Cerebellar nuclear complex (tissue), 1 donor: ENCODE measurements around the gene CCDC134.
"Not testable (repeated sequence)": the region's sequence is repeated elsewhere in the genome, so short reads cannot be mapped to it uniquely, and the experiment has no call there.

ENCODE experiments used
- DNase-seq, 2 experiments: peaks; one replicate each; lab custom pipeline; 2025; lab: John Stamatoyannopoulos, UW

Gene CCDC134

DNA sequence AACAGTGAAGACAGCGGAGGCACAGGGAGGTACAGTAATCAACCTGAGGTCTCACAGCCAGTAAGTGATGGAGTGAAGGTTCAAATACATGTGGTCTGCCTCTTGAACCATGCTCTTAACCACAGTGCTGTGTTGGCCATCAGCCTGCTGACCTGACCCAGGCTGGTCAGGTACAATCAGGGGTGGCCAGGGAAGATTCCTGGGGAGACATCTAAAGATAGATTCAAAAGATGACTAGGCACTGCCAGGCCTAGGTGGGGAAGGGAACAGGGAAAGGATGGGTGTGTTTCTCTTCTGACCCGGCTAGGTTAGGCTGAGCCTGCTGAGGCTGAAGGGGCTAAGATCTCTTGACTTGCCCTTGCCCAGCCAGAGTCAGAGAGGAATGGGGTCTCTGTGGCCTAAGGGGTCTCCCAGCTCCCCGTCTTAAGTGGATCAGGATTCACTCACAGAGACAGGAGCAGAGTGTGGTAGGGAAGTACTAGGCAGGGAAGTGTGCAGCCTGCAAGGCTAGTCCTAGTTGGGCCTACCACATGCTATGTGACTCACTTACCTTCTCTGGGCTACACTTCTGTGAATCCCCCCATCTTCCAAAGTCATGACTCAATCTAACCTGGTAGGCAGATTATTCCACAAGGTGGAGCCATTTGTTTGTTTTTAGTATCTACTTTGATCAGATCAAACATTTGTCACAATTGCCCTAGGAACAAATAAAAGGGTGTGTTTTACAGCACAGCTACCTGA is 22.0 kb downstream of the CCDC134 start:
- DNase-seq, result peak in 1 of 2 experiments; percentile 43

DNA sequence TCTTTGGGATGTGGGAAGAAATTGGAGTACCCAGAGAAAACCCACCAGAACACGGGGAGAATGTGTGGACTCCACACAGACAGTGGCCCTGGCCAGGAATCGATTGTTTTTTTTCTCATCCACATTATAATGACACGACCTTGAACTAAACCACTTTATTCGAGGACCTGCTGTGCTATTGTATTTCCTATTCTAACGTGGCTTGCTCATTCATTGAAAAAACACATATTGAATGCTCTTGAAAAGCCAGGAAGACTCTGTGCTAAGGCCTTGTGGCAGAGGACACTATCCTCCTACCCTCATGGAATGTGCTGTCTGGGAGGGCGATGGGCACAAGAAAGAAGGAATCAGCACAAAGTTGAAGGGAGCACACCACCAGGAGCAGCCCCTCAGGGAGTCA is 23.3 kb downstream of the CCDC134 start:
- DNase-seq, result no peak

DNA sequence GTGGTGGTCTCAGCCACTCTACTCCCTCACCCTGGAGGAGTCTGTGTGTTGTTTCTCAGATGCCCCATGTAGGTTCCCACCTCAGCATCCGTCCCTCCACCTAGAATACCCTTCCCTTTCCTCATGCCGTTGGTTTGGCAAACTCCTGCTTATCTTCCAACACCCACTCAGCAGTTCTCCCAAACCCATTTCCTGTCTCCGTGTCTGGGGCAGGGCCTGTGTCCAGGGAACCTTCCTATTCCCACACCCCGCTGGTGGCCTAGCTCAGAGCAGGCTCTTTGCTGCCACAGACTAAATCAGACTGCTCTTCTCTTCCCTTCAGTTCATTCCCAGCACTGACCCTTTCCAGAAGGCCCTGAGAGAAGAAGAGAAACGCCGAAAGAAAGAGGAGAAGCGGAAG is 24.9 kb downstream of the CCDC134 start:
- no peak for DNase-seq

DNA sequence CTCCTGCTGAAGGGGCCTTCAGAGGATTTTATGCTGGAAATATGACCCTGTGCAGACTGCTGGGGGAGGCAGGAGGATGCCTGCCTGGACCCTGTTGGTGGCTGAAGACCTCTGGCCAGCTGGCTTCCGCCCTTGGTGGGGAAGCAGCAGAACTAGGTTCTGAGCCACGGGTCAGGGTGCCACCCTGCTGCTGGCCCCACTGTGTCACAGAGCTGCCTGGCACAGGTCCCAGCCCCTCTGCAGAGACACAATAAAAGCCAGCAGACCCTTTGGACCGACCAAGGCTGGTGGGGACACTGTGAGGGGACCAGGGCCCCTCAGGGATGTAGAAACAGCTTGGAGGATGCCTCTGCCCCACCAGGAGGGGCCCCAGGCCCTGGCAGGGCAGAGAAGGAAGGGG is 25.5 kb downstream of the CCDC134 start:
- DNase-seq, result no peak

DNA sequence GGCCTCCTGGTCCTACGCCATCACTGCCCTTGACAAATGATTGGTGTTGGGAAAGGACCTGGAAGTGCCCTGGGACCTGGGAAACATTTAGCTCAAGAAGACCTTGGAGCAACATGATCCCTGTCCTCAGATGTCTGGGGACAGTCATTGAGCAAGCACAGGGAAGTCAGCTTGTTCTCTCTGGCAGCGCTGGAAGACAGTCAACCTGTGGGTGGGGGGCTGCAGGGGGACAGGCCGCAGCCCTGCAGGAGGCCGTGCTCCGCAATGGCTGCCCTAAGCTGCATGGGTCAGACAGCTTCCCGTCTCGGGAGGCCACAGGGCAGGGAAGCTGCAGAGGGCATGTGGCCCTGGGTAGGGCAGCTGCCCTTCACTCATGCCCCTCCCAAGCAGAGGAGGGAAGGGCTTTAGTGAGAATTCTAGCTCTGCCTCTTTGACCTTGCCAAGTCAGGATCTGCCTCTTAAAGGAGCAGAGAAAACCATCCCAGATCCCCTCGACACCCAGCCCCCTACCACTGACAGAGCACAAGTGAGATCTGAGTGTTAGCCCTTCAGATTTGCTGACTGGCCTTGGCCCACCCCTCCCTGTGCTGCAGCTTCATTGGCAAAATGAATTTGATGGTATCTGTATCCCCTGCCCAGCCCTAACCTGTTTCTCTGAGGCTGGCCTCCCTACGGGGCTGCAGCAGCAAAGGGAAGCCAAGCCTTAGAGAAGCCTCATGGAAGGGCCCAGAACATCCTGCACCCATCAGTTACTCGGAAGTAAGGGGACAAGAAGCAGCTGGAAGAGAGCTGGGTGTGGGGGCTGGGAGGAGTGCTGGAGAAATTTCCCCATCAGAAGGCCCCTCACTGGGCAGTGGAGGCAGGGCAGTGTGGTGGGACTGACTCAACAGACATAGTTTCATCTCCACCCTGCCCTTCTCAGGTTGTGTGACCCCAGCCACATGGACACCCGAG is 26.2 kb downstream of the CCDC134 start:
- no peak for DNase-seq

DNA sequence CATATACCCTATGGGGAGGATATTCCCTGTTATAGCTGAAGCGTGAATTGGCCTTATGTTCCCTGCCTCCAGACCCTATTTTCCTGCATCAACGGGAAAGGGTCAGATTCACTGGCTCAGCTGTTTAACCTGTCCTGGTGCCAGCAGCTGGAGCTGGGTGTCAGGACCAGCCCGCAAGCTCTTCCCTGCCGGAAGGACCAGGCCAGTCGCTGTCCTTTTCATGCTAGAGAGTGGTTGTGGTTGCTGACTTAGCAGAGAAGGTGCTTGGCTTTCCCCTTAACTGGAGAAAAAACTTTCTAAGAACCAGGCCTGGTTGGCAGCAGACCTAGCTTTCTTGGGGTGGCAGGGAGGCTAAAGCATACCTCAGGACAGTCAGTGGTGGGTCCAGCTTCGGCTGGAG is 27.2 kb downstream of the CCDC134 start:
- no peak for DNase-seq

DNA sequence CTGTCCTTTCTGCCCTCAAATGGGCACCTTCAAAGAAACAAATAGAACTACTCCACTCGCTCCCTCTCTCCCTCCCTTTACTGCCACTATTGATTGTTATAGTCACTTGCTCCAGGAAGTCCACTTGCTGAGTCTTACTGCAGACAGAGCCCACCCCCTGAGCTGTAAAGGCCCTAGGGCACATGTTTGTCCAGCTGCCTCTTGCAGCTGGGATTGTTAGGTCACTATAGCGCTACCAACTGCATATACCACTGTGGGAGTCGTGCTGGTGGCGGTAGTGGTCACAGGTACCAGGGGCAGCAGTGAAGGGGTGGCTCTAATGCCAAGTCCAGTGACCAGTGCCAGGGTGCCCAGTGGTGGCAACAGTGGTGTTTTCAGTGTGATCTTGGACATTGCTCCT is 28.0 kb downstream of the CCDC134 start:
- DNase-seq, result no peak

DNA sequence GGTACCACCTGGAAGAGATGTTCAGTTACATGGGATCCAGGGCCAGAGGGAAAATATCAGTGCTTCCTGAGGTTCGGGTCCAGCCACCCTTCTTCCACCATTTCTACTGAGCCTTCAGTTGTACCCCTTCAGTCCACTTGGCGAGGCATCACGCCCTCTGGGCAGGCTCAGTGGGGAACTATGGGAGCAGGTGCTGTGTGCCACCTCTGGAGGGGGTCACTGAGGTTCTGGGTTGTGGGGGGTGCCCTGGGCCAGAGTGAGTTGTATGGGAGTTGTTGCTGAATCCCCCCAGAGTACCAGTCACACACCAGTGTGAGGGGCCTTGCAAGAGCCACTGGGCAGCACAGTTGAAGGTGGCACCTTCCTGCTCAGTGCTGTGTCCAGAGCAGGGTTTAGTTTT is 29.7 kb downstream of the CCDC134 start:
- no peak for DNase-seq

DNA sequence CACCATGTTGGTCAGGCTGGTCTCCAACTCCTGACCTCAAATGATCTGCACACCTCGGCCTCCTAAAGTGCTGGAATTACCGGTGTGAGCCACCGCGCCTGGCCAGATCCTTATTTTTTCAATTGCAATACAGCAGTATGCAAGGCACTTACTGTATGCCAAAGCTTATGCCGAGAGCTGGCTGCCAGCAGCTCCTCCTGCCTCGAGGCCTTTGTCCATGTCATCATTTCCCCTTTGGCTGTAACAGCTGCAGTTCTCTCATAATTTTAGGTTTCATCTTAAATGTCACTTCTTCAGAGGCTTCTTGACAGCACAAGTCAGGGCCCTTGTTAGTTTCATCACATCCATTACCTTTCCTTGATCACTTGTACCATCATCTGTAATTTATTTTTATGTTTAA is 30.9 kb downstream of the CCDC134 start:
- DNase-seq, result no peak

DNA sequence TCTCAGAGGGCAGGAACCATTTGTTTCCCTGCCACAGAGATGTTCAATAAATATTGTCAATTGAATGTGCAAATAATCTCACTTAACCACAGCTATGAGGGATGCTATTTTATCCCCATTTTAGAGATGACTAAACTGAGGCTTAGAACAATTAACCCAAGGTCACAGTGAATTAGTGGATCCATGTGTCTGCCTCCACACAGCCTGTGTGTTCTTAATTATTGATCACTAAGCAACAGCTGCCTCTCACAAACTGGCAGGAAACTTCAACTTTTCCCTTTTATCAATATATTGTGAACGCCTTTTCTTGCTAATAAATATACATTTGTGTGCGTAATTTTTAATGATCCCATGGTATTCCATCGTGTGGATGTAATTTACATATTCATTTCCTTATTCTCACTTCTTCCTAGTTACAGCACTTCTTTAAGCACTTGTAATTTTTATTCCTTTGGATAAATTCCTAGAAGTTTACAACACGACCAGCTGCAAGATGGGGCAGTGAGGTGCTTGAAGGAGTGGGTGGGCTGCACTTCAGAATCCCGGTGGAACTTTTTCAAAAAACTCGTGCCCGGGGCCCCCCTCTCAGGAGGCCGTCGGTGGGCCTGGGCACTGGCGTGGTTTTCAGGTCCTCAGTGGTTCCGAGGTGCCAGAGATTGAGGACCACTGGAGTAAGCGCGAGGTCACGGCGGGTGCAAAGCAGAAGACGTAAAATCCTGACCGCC is 31.5 kb downstream of the CCDC134 start:
- DNase-seq, result no peak

DNA sequence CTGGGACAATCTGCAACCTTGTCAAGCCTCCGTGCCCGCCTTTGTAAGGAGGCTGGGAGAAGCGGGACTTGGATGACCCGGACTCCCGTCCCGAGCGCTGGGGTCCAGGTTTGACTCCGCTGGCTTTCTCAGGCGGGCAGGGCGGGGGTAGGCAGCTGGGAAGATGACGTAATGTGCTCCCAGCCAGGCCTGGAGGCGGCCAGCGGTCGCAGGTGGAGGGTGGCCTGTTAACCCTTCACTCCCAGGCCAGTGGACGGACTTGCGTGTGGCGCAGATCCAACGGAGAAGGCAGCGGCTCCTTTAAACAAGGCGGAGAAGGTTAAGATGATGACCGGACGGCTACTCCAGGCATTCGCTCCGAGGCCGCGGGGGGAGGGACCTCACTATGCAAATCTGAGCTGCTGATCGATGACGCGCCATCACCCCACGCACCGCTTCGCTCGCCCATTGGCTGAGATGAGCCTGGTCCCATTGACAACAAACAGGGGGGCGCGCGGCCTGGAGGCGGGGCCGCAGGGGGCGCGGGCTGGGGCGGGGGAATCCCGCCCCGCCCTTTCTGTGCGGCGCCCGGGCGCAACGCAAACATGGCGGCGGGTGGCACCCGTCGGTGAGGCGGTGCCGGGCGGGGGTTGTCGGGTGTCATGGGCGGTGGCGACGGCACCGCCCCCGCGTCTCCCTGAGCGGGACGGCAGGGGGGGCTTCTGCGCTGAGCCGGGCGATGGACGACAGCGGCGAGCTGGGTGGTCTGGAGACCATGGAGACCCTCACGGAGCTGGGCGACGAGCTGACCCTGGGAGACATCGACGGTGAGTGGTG is 32.3 kb downstream of the CCDC134 start, which contains the start of gene SREBF2:
Gene SREBF2, plus strand, starts transcription at position 553 of the 816 bp plus-strand sequence. Its CDS starts 166 bp downstream, at position 719.
- DNase-seq, result peak; percentile 94 to 98

DNA sequence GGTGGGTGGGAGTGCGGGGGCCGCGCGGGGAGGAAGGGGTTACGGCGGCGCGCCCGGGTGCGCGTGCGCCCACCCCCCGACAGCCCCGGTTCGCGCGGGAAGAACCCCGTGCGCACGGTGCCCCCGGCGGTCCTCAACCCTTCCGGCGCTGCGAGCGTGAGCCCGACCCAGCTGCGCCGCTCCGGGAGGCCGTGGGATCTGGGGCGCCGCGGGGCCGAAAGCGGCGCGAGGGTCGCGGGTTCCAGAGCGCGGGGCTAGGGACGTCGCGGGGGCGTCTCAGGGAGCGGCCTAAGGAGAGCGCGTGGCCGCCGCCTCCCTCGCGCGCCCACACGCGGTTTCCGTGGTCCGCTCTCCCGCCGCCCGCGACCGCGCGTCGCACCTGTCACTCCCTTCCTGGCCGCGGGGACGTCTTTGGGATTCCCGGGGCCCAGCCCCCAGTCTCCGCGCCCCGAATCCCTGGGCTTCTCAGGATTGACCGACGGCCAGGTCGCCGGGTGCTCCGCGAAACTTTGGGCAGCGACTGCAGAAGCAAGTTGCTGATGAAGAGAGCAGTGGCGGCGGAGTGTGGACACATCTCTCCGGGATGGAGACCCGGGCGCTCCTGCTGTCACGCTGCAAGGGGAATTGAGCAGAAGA is 33.0 kb downstream of the CCDC134 start:
- DNase-seq, result no peak

DNA sequence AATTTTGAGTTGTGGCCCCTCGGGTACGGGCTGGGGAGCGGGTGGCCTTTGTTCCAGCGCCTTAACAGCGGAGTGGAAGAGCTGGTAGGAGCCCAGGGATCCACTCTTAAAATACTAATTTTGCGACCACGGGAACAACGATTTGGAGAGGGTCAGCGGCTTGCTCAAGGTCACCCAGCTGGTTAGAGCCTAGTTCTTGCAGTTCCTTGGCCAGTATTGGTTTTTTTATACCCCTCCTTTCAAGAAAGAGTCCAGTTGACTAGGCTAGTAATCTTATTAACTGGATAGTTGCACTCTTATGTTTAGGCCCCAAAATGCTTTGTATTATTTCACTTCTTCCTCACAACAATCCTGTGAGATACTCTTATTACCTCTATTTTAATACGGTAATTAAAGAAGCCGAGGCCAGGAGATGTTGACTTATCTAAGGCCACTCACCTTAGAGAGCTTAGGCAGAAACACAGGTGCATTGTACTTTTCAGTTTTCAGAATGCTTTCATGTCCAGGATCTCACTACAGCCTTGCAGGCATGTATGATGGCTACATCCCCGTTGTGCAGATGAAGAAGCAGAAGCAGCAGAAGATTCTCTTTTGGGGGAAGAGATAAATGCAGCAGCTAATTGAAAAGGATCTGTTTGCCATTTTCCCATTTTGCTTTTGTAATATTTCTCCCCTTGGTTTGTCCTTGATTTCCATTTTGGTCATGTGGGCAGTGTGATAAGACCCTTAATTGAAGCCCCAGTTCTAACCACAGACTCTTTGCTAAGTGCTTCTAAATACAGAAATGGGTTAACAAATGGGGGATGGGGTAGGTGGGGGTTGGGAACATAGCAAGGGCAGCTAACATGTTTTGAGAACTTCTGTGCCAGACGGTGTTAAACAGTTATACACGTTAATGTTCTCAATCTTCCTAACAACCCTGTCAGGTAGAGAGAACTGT is 33.8 kb downstream of the CCDC134 start:
- no peak for DNase-seq

DNA sequence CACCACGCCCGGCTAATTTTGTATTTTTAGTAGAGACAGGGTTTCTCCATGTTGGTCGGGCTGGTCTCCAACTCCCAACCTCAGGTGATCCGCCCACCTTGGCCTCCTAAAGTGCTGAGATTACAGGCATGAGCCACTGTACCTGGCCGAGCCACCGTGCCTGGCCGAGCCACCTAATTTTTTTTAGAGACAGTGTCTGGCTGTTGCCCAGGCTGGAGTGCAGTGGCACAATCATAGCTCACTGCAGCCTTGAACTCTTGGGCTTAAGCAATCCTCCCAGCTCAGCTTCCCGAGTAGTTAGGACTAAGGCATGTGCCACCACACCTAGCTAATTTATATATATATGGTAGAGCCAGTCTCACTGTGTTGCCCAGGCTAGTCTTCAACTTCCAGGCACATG is 35.0 kb downstream of the CCDC134 start:
- not testable (repeated sequence) for DNase-seq

DNA sequence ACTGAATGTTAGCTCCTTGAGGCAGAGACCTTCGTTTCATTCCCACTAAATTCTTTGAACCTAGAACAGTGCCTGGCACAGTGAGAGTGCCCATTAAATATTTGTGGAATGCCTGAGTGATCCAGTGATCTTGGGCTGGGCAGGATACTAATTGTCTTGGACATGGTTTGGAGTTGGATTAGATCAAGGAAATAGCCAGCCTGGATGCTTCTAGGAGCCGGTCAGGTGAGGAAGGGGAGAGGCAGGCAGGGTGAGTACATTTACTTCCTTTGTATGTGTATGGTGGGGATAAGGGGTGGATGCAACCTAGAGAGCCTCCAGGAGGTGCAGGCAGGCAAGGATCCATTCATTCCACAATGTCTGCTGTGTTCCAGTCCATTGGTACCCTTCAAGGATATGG is 36.1 kb downstream of the CCDC134 start:
- no peak for DNase-seq

DNA sequence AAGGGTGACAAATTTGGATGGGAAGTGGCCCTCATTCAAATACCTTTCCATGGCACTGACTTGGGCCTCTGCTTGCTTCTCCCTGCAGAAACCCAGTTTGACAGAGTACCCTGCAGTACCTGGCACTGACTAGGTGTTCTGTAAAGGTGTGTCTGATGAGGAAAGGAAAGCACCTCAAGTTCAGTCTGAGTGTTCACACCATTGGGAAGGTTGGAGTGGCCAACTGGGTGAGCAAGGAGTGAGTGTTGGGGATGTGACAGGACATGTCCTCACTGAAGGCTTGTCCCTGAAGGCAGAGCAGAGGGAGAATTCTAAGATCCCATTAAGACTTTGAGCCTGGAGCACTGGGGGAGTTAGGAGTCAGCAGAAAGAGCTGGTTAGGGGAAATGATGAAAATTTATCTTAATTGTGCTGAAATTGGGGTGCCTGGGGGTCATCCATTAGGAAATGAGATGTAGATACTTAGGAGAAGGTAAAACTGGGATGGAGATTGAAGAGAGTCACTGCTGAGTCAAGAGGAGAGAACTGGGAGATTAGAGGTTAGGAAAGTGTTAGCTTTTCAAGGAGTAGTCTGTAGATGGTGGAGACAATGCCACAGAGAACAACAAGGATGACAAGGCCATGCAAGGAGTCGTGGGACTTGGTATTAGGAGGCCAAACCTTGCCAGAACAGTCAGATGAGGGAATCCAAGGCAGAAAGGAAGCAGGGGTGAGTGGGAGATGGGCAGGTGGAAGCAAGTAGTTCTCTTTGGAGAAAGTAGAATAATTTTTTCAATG is 38.6 kb downstream of the CCDC134 start:
- DNase-seq, result no peak

DNA sequence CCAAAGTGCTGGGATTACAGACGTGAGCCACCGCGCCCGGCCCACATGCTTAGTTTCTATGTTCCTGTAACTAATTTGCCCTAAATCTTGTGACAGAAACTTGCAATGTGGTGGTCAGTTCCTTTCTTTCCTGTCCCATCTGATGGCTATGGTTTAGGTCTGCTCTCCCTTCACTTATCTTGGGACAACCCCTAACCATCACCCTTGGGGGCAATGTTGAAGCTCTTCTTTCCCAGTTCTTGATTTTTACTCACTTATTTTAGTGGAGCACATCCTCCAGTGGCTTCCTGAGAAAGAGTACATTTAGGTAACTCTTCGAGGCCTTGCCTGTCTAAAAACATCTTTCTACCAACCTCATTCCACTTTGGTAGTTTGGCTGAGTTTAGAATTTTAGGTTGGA is 39.7 kb downstream of the CCDC134 start:
- no peak for DNase-seq

DNA sequence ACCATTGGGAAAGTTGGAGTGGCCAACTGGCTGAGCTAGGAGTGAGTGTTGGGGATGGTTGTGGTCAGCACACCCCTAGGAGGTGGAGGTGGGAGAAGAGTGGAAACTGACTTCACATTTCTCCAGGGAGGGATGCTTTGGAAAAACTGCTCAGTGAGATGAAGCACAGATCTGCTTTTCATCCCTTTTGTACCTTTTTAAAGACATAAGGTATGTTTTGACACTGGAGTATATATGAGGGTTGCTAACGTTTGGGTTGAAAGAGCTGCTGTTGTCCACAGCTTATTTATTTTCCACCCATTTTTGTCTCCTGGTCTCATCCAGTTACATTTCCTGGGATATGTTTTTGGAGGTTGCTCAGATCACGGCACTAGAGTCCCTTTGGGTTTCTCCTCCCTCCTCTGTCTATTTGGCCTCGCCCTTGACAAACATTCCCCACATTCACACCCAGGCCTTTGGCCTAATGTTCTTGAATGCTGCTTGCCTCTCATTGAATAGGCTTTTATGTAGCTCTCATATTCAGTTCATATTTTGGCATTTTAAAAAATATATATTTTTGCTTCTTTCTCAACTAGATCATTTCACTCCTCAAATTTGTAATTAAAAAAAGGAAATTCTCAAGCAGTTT is 40.7 kb downstream of the CCDC134 start:
- no peak for DNase-seq
